OCI-LY7 (cell line): ENCODE results near the gene HIGD1C.

Experiments used
- CTCF ChIP-seq: fragments of 200-600 bp; sonication (generic); conservative IDR thresholded peaks from 2 replicates; pipeline ENCODE4 v1.5.1; 2014; ENCODE audit warnings: mild to moderate bottlenecking, antibody characterized with exemption, low read length, moderate library complexity, mixed read lengths
- EZH2phosphoT487 ChIP-seq: fragments of 200-600 bp; sonication (generic); IDR thresholded peaks from 2 replicates; pipeline ENCODE4 v1.6.1; 2018; ENCODE audit warnings: low read depth, borderline replicate concordance, mild to moderate bottlenecking, mixed run types, antibody characterized with exemption, low read length, moderate library complexity, mixed read lengths

GRCh38 chr12:50934981-50935807 is 17.1 kb upstream of the HIGD1C start:
- no peak for TF ChIP-seq CTCF
- no peak for TF ChIP-seq EZH2phosphoT487
